AG08395 (cell line): Measurements from ENCODE around the gene ORC5.
"Not testable (repeated sequence)": the region's sequence is repeated elsewhere in the genome, so short reads cannot be mapped to it uniquely, and the experiment has no call there.

ENCODE experiments used
- DNase-seq: peaks from one replicate; pipeline ENCODE4 v3.0.0; 2012; ENCODE audit warnings: mixed read lengths, low spot score

The ORC5 gene

GRCh38 chr7:104207731-104208420, at the start of gene ORC5:
TSS of gene ORC5 (minus strand) at chr7:104208013. CDS start at chr7:104207904, 109 bp downstream.
- peak; percentile 94 for DNase-seq

GRCh38 chr7:104255616-104256015, 47.8 kb upstream of the ORC5 start:
- no peak for DNase-seq

- DNase-seq: no peak
Measured at GRCh38 chr7:104255194-104255593, 47.4 kb upstream of the ORC5 start.

GRCh38 chr7:104254696-104255095, 46.9 kb upstream of the ORC5 start:
- DNase-seq: no peak

- DNase-seq: no peak
Measured at GRCh38 chr7:104252409-104253134, 44.8 kb upstream of the ORC5 start.

- DNase-seq: no peak
Measured at GRCh38 chr7:104242638-104243037, 34.8 kb upstream of the ORC5 start.

GRCh38 chr7:104241538-104242209, 33.9 kb upstream of the ORC5 start:
- no peak for DNase-seq

- DNase-seq: no peak
Measured at GRCh38 chr7:104241135-104241534, 33.3 kb upstream of the ORC5 start.

- DNase-seq: no peak
Measured at GRCh38 chr7:104240401-104240800, 32.6 kb upstream of the ORC5 start.

GRCh38 chr7:104234990-104235389, 27.2 kb upstream of the ORC5 start:
- not testable (repeated sequence) for DNase-seq

- DNase-seq: peak; percentile 71
Measured at GRCh38 chr7:104231054-104232046, 23.5 kb upstream of the ORC5 start.

GRCh38 chr7:104230606-104231005, 22.8 kb upstream of the ORC5 start:
- DNase-seq: no peak

- DNase-seq: no peak
Measured at GRCh38 chr7:104228442-104228841, 20.6 kb upstream of the ORC5 start.

- DNase-seq: no peak
Measured at GRCh38 chr7:104225451-104225850, 17.6 kb upstream of the ORC5 start.

GRCh38 chr7:104217620-104218019, 9.8 kb upstream of the ORC5 start:
- DNase-seq: no peak

GRCh38 chr7:104209063-104209462, 1.2 kb upstream of the ORC5 start:
- no peak for DNase-seq

- DNase-seq: no peak
Measured at GRCh38 chr7:104208421-104208780, 588 bp upstream of the ORC5 start.

- peak; percentile 10 for DNase-seq
Measured at GRCh38 chr7:104207348-104207730, 474 bp downstream of the ORC5 start.

- DNase-seq: no peak
Measured at GRCh38 chr7:104206841-104207240, 972 bp downstream of the ORC5 start.

GRCh38 chr7:104198673-104199278, 9.0 kb downstream of the ORC5 start:
- DNase-seq: no peak

GRCh38 chr7:104196161-104196560, 11.7 kb downstream of the ORC5 start:
- DNase-seq: no peak

- no peak for DNase-seq
Measured at GRCh38 chr7:104192434-104192833, 15.4 kb downstream of the ORC5 start.
